EL (cell line): Measurements from ENCODE around the gene SDHB.
A peak's percentile ranks its signal among the peaks of the same experiment; 100 is the strongest.

Experiments used
- DNase-seq: peaks from one replicate; pipeline ENCODE4 v3.0.0-alpha.2; 2016

The SDHB gene

GRCh38 chr1:17053685-17054410 lies at the start of gene SDHB:
SDHB (minus strand) TSS chr1:17054032; CDS start chr1:17054019, 13 bp downstream.
- peak; percentile 98 for DNase-seq

GRCh38 chr1:17102232-17102631 lies 48.4 kb upstream of the SDHB start:
- DNase-seq, result no peak

- DNase-seq, result no peak
Measured at GRCh38 chr1:17101261-17101660, 47.4 kb upstream of the SDHB start.

GRCh38 chr1:17099616-17100340 lies 45.9 kb upstream of the SDHB start:
- no peak for DNase-seq

- peak; percentile 53 for DNase-seq
Measured at GRCh38 chr1:17098446-17099317, 44.9 kb upstream of the SDHB start.

- DNase-seq, result no peak
Measured at GRCh38 chr1:17097787-17098186, 44.0 kb upstream of the SDHB start.

- DNase-seq, result no peak
Measured at GRCh38 chr1:17097147-17097546, 43.3 kb upstream of the SDHB start.

GRCh38 chr1:17096584-17096983 lies 42.8 kb upstream of the SDHB start:
- no peak for DNase-seq

GRCh38 chr1:17095141-17095540 lies 41.3 kb upstream of the SDHB start:
- no peak for DNase-seq

GRCh38 chr1:17094664-17095063 lies 40.8 kb upstream of the SDHB start:
- peak; percentile 32 for DNase-seq

GRCh38 chr1:17093822-17094393 lies 40.1 kb upstream of the SDHB start:
- DNase-seq, result no peak

GRCh38 chr1:17091252-17091651 lies 37.4 kb upstream of the SDHB start:
- no peak for DNase-seq

- DNase-seq, result no peak
Measured at GRCh38 chr1:17089506-17089905, 35.7 kb upstream of the SDHB start.

- no peak for DNase-seq
Measured at GRCh38 chr1:17086751-17087150, 32.9 kb upstream of the SDHB start.

- DNase-seq, result no peak
Measured at GRCh38 chr1:17084787-17085186, 31.0 kb upstream of the SDHB start.

- no peak for DNase-seq
Measured at GRCh38 chr1:17082761-17083160, 28.9 kb upstream of the SDHB start.

- DNase-seq, result no peak
Measured at GRCh38 chr1:17081439-17081838, 27.6 kb upstream of the SDHB start.

- DNase-seq, result no peak
Measured at GRCh38 chr1:17080880-17081279, 27.0 kb upstream of the SDHB start.

GRCh38 chr1:17080085-17080759 lies 26.4 kb upstream of the SDHB start:
- DNase-seq, result no peak

GRCh38 chr1:17078991-17079868 lies 25.4 kb upstream of the SDHB start:
- DNase-seq, result no peak

GRCh38 chr1:17075470-17076255 lies 21.8 kb upstream of the SDHB start:
- peak; percentile 29 for DNase-seq
